GM12873 (cell line): ENCODE results near the gene LFNG.

ENCODE experiments used
- TF ChIP-seq, protein P1 (sequence below): IDR thresholded peaks from 2 replicates; pipeline ENCODE4 v1.5.1; 2012; ENCODE audit warnings: low read depth, mild to moderate bottlenecking, moderate library complexity, low read length, control low read depth; ENCODE audit not compliant: insufficient read depth; ENCODE audit errors: missing control alignments

LFNG gene

GRCh38 chr7:2572101-2572842 is 52.7 kb downstream of the LFNG start:
- TF ChIP-seq, protein P1, sequence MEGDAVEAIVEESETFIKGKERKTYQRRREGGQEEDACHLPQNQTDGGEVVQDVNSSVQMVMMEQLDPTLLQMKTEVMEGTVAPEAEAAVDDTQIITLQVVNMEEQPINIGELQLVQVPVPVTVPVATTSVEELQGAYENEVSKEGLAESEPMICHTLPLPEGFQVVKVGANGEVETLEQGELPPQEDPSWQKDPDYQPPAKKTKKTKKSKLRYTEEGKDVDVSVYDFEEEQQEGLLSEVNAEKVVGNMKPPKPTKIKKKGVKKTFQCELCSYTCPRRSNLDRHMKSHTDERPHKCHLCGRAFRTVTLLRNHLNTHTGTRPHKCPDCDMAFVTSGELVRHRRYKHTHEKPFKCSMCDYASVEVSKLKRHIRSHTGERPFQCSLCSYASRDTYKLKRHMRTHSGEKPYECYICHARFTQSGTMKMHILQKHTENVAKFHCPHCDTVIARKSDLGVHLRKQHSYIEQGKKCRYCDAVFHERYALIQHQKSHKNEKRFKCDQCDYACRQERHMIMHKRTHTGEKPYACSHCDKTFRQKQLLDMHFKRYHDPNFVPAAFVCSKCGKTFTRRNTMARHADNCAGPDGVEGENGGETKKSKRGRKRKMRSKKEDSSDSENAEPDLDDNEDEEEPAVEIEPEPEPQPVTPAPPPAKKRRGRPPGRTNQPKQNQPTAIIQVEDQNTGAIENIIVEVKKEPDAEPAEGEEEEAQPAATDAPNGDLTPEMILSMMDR, result no peak

- TF ChIP-seq, protein P1, result no peak
Observed at GRCh38 chr7:2573761-2574160, 54.2 kb downstream of the LFNG start.

DNA sequence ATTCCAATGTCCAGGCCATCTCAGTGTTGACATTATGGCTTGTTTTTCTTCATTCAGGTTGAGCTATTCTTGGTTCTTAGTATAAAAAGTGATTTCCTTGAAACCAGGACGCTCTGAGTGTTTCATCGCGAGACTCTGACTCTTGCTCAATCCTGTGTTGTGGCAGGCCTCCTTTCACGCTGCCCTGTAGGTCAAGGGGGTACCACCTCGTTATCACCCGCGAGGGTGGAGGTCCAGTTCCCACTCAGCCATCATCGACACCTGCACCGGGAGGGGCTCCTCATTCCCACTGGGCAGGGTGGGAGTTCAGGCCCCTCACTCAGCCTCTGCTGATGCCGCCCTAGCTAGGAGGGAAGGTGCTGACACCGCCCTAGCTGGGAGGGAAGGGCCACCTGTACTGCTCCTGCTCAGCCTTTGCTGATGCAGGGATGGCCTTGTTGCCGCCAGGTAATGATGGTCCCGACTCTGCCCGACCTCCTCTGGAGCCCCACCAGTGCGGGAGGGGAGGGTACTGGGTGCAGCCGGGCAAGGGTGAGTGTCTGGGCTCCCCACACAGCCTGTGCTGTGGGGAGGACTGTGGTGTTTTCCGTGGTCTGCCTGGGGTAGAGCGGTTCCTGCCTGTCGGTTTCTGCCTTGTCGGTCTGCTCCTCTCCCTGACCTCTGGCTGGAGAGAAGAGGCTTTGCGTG is 55.6 kb downstream of the LFNG start:
- TF ChIP-seq, protein P1, result no peak

DNA sequence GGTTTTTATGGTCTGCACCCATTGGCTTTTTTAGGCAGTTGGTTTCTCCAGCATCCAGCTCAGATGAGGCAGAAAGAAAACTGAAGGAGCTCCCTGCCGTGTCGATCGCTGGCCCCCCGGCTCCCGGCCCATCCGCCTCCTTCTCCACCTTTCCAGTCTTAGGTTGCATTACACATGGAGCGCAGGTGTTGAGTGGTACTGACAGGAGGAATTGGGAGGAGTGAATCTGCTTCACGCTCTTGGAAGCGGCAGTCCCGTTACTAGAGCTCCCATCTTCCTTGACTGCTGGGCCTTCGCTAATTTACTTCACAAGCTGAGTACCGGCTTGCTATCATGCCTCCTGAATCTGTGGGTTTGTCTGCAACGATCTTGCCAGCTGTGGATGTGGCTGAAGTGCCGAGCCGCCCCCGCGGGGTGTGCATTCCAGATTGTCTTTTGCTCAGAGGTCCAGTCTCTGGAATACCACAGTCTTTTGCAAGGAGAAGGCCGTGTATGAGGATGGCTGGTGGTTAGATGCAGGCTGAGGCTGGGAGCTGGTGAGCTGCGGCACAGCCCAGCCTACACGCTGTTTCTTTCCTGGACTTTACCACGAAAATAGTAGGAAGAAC is 56.3 kb downstream of the LFNG start:
- TF ChIP-seq, protein P1, result no peak

GRCh38 chr7:2576742-2577491 is 57.3 kb downstream of the LFNG start:
- TF ChIP-seq, protein P1, result no peak
